A673 (cell line): ENCODE data around the gene PDE9A.

Experiments used
- CTCF ChIP-seq: fragments of 300-800, 200-600 bp; sonication (generic); conservative IDR thresholded peaks from 2 replicates; pipeline ENCODE4 v1.5.1; 2017; ENCODE audit warnings: low read depth, mild to moderate bottlenecking, antibody characterized with exemption, low read length, moderate library complexity, mixed read lengths
- EZH2 ChIP-seq: fragments of 200-600 bp; sonication (generic); IDR thresholded peaks from 2 replicates; pipeline ENCODE4 v1.6.1; 2017; ENCODE audit warnings: borderline replicate concordance, low read depth, mild to moderate bottlenecking, mixed read lengths, antibody characterized with exemption, low read length; ENCODE audit not compliant: poor library complexity, severe bottlenecking

DNA sequence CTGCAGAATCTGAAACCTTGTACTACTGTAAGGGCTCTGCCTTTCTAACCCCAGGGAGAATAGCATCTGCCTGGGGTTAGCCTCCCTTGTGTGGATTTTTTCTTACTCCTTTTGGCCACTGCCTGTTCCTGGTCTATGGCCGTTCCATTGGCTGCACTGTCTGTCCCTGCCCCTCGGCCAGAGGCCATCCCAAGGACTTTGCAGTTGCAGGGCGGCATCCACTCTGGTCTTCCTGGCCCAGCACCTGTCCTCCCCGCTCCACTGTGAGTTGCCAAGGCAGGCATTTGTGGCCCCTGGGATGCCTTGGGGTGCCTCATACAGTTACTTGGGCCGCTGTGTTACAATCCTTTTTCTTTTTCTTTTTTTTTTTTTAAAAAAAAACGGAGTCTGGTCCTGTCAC, 45.8 kb downstream of the PDE9A start:
- TF ChIP-seq CTCF (no peak), EZH2 (no peak)
